HG02798 (cell line): ENCODE results near the gene POLR2F.

ENCODE experiments used
- ATAC-seq: cut with Tn5 transposase; IDR thresholded peaks from one replicate; pipeline ENCODE4 v1.9.1; 2021; ENCODE audit warnings: mild to moderate bottlenecking; ENCODE audit not compliant: unreplicated experiment, poor library complexity

The POLR2F gene

DNA sequence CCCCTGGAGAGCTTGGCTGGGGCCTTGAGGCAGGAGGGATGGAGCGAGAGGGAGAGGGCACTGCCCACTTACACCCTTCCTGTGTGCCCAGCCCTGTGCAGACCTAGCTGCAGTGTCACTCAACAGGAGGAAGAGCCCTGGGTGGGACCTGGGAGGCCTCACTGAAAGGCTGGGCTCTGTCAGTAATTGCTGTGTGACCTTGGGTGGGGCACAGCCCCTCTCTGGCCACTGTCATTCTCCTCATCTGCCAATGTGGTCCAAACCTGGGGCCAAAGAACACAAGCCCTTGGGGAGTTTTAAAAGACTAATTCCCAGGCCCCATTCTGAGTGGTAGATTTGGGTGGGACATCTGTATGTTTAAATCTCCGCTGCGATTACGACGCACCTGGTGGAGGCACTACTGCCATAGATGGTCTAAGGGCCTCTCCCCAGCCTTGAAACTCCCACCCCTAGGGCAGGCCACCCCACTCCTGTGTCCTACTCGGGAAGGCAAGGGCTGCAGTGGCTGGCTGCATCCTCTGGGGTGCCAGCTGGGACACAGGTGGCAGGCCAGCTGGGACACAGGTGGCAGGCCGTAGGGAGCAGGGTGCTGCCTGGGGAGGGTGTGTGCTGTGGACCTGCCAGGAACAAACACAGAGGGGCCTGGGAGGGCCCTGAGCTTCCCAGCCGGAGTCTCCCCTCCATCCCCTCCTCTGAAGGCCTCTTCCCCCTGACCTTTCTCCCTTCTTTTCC, 43.2 kb downstream of the POLR2F start:
- ATAC-seq = no peak

DNA sequence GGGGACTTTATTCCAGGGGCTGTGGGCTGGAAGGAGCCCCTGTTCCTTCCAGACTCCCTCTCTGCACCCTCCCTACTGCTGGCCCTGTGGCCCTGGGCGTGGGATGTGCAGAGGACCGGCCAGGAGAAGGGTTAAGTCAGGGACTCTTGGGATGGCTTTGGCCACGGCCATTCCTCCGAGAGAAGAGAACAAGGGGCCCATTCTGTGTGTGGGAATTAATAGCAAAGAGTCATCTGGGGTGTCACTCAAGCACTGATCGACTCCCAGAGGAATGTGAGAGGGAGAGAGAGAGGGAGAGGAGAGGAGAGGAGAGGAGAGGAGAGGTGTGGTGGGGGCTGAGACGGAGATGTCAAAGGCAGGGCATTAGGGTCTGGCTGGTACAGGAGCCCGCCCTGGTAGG, 45.0 kb downstream of the POLR2F start:
- no peak for ATAC-seq

DNA sequence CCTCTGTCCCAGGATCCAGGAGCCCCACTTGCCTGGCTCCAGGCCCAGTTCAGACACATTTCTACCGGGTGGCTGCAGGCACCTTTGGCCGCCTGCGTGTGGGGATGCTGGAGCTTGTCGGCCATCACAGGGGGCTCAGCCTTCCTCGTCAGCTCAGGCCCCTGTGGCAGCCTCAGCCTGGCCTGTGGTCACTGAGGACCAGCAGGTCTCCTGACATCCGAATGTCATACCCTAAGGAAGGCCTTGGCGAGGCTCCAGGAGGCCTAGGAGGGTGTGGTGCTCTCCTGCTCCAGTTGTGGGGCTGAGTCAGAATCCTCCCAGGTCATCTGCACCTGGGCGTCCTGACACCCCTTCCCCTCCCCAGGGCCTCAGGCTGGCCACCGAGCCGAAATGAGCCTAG, 45.7 kb downstream of the POLR2F start:
- ATAC-seq = no peak

DNA sequence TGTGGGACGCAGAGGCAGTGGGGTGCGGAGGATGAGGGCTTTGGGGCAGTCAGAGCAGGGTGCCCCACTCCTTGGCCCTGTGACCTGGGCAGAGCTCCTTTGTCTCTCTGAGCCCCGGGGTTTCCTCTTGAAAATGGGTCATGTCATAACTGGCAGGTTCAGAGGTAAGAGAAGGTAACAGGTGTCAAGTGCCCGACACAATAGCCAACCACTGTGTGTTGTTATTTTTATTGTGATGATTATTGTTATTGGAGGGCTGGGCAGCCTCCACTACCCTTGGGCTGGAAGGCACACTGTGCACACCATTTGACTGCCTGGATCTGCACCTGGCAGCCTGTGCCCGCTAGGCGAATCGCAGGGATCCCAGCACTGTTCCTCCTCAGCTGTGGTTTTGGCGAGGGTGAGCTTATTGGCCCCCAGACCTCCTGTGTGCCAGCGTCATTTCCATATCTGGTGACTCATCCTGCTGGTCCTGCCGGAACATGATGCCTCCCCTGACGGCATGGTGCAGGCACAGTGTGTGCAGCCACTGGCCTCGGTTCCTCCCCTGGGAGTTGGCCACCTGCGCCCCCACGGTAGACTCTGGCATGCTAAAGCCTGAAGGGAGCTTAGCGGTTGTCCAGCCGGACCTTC, 46.3 kb downstream of the POLR2F start:
- no peak for ATAC-seq

DNA sequence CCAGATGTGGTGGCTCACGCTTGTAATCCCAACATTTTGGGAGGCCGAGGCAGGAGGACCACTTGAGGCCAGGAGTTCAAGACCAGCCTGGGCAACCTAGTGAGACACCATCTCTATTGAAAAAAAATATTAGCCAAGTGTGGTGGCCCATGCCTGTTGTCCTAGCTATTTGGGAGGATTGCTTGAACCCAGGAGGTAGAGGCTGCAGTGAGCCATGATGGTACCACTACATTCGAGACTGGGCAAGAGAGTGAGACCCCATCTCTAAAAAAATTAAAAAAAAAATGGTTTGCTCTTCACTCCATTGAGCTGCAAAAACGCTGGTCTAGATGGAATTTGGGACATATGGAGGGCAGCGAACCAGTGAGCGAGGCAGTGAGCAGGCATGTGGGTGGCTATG, 52.4 kb downstream of the POLR2F start:
- ATAC-seq = no peak

DNA sequence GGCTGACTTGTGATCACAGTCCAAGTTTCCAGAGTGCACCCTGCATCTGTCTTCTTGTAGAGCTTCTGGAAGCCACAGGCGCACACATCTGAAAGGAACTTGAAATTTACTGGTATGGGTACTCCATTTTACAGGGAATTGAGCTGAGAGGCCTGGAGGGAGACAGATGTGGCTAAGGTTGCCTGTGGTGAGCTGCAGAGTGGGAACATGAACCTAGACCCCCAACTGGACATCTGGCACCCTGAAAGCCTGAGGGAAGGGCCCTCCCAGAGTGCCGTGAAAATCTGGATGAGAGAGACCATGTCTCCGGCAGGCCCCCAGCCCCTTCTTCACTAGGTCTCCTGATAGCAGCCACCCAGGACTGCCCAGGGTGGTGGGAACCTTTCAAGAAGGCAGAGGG, 53.4 kb downstream of the POLR2F start:
- ATAC-seq = no peak

DNA sequence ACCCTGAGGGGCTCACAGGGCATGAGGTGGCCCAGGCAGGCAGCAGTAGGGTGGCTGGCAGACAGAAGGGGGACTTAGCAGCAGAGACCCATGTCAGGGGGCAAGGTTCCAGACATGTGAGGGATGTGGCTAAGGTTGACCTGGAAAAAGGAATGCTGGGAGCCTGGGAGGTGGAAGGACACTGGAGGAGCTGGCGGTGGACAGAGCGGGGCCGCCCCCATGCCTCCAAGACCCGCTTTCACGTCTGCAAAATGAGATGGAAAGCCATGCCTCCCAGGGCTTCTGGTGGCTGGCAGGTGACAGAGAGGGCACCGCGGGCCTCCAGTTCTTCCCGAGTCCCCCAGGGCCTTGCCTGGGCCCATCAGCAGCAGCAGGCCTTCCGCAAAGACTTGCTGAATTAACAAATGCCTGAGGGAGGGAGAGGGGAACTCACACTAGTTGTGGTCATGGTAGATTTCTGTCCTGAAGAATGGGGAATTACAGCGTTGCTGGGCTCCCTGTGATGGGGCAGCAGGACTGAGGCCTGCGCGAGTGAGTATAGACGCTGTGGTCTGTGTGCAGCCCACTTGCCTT, 53.9 kb downstream of the POLR2F start:
- no peak for ATAC-seq

DNA sequence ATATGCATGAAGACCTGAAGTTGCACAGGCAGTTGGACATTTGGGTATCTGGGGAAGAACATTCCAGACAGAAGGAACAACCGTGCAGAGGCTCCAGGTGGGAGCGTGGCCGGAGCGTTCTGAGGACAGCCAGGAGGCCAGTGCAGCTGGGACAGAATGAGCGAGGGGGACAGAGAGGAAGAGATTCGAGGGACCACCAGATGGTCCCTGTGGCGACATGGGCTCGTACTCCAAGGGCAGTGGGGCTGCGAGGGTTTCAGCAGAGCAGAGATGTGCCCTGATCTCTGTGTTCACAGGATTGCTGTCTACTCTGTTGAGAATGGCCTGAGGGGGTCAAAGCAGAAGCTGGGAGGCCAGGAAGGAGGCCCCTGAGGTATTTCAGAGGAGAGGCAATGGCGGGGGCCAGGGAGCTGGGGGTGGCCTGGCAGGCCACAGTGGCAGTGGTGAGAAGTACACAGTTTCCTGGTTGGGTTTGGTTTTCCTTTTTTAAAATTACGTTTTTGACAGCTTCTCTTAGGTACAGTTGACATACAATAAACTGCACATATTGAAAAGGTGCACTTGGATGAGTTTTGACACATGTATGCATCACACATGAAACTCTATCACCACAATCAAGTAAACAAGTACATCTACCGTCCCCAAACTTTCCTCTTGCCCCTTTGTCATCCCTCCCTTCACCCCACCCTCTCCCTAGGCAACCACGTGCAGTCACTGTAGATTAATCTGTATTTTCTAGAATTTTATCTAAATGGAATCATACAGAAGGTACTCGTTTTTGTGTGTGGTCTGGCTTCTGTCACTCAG, 55.7 kb downstream of the POLR2F start:
- ATAC-seq = no peak

DNA sequence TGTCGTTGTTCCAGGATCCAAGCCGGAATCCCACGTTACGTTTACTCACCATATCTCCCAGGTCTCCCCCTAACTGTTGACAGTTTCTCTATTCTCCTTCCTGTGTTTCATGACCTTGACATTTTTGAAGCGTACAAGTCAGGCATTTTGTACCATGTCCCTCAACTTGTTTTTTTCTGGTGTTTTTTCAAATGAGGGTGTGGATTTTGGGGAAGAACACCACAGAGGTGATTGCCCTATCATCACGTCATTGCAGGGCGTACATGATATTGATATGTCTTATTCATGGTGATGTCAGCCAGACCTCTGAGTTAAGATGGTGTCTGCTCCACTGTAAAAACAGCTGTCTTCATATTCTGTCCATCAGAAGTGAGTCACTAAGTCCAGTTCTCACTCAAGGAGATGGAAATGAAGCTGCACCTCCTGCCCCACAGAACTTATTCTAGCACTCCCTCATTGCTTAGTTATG, 59.1 kb downstream of the POLR2F start:
- no peak for ATAC-seq

DNA sequence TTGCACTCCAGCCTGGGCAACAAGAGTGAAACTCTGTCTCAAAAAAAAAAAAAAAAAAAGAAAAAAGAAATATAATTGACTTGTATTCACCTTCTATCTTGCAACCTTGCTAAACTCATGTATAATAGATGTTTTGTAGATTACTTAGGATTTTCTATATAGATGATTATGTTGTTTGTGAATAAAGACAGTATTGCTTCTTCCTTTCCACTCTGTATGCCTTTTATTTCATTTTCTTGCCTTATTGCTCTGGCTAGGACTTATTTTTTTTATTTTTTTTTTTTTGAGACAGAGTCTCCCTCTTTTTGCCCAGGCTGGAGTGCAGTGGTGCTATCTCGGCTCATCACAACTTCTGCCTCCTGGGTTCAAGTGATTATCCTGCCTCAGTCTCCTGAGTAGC, 60.6 kb downstream of the POLR2F start:
- ATAC-seq = no peak

DNA sequence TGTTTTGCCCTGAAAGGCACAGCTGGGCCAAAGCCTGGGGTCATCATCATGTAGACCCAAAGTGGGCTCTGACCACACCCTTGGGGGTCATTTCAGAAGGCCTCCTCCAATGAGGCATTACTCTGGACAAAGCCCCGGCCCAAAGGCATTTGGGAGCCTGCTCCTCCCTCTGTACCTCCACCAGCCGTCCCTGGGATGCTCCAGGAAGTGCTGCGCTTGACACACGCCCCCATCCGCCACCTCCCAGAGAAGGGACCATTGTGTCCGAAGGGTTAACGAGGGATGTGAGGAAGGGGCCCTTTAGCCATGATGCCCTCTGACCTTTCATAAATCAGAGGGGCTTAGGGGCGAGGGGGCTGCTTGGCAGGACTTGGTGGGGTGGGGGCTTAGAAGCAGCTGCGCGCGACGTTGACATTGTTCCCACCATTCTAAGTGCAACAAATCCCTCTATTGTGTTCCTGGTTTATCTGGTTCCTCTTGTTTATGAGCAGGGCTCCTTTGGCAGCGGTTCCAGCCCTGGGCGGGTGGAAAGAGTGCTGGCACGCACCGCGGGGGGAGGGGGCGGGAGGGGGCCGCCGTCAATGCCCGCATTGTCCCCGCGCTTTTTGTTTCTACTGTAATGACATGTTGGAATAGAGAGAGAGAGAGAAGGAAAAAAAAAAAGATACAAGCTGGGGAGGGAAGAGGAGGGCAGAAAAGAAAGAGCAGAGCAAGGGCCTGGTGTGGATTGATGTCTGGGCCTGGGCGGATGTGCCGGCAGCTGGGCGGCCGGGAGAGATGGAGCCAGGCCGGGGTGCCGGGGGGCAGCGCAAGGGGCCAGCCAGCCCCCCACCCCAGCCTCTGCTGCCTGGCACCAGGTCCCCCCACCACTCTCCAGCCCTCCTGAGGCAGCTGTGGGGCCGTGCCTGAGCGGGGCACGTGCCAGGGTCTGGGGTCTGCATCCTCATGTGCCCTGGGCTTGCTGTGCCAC, 63.0 kb downstream of the POLR2F start:
- no peak for ATAC-seq

DNA sequence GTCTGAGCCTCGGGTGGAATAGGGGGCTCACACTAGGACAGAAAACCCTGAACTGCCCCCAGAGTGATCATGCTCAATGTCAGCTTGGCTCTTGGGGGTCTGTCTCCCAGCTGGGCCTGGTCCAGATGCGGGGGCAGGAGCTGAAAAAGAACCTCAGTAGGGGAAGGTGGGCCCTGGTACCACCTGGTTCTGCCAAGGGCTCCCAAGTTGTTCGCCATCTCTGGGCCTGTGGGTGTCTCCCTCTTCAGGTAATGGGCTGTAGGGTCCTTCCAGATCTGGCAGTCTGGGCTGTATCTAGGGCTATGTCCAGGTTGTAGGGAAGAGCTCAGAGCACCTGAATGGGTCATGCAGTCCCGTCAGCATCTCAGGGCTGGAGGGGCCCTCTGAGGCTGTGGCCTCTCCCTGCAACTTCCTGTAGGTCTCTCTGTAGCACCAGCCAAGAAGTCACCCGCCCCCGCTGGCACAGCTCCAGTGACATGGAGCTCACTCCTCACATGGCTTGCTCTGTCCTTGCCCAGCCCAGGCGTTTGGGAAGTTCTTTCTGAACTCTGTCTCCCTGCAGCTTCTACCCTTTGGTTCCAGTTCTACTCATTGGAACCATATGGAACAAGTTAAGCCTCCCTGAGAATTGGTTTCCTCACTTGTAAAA, 63.9 kb downstream of the POLR2F start:
- ATAC-seq = no peak

DNA sequence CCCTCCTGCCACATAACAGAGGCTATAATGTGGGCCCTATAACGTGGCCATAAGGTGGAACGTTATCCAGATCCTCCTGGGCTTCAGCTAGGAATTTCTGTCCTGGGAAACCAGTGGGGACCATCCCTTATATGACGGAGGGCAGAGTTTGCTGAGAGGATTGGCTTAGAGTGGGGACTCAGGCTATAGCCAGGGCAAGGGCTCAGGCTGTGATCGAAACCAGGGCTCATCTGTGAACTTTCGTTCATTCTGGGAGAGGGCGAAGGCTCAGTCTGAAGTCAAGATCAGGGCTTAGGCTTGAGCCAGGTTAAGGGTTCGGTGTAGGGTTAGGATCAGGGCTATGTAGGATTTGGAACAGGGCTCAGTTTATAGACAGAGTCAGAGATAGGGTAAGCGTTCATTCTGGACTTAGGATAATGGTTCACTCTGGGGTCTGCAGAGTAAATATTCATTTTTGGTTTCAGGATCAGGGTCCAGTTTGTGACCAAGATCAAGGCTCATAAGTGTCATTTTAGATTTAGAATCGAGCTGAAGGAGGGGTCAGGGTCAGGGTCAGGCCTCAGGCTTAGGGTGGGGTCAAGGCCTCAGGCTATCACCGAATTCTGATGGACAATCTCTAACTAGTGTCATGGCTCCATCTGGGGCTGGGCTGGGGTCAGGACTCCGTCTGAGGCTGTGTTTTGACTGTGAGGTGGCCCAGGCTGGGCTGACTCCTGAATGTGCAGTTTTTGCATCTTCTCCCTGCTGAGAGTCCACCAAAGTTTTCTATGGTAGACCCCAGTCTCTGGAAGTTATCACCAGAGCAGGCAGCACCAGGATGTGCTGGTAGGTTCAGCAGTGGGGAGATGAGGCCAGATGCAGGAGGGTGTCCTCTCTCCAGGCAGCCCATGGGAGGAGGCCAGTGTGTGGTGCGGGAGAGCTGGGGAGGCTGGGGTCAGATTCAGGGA, 64.7 kb downstream of the POLR2F start:
- ATAC-seq = no peak
